Measurements from ENCODE around the gene IRX2.

DNA sequence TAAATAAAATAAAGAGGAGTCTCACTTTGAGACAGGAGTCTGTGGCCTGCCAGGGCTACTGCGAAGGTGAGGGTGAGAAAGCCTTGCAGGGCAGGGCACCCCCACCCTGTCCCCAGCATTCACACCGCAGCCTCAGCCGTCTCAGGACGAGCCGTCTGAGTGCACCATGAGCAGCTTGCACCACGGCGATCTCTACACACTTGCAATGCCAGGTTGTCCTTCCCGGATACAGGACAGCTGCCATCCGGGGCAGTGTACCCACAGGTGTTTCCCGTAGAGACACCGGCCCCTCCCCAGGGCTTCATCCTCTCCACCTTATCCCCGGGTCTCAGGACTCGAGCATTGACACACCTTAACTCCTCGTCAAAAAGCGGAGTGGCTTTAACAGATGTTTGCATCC lies 43.3 kb downstream of the IRX2 start:
- TF ChIP-seq, protein P1, sequence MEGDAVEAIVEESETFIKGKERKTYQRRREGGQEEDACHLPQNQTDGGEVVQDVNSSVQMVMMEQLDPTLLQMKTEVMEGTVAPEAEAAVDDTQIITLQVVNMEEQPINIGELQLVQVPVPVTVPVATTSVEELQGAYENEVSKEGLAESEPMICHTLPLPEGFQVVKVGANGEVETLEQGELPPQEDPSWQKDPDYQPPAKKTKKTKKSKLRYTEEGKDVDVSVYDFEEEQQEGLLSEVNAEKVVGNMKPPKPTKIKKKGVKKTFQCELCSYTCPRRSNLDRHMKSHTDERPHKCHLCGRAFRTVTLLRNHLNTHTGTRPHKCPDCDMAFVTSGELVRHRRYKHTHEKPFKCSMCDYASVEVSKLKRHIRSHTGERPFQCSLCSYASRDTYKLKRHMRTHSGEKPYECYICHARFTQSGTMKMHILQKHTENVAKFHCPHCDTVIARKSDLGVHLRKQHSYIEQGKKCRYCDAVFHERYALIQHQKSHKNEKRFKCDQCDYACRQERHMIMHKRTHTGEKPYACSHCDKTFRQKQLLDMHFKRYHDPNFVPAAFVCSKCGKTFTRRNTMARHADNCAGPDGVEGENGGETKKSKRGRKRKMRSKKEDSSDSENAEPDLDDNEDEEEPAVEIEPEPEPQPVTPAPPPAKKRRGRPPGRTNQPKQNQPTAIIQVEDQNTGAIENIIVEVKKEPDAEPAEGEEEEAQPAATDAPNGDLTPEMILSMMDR (IDR thresholded peaks at IDR 0.05; ENCODE audit: low read length) = no peak
- TF ChIP-seq EZH2 (optimal IDR thresholded peaks at IDR 0.05; ENCODE audit: low read depth, low read length) (no peak), EZH2phosphoT487 (IDR thresholded peaks at IDR 0.05; ENCODE audit: low read length) (no peak)
